GM12891 (cell line): ENCODE results near the gene PTPRCAP.

Source experiments
- POLR2A ChIP-seq: IDR thresholded peaks from 2 replicates; pipeline ENCODE4 v1.6.1; 2011; ENCODE audit warnings: low read depth, low read length, control low read depth
- POLR2AphosphoS5 ChIP-seq: IDR thresholded peaks from 2 replicates; pipeline ENCODE4 v1.6.1; 2011; ENCODE audit warnings: low read depth, low read length, control low read depth
- POU2F2 ChIP-seq: IDR thresholded peaks from 2 replicates; pipeline ENCODE4 v1.6.1; 2011; ENCODE audit warnings: low read depth, mild to moderate bottlenecking, control low read depth, low read length, moderate library complexity
- SPI1 ChIP-seq: IDR thresholded peaks from 2 replicates; pipeline ENCODE4 v1.6.1; 2011; ENCODE audit warnings: low read depth, low read length, control low read depth
- TAF1 ChIP-seq: IDR thresholded peaks from 2 replicates; pipeline ENCODE4 v1.6.1; 2011; ENCODE audit warnings: low read depth, low read length, control low read depth

DNA sequence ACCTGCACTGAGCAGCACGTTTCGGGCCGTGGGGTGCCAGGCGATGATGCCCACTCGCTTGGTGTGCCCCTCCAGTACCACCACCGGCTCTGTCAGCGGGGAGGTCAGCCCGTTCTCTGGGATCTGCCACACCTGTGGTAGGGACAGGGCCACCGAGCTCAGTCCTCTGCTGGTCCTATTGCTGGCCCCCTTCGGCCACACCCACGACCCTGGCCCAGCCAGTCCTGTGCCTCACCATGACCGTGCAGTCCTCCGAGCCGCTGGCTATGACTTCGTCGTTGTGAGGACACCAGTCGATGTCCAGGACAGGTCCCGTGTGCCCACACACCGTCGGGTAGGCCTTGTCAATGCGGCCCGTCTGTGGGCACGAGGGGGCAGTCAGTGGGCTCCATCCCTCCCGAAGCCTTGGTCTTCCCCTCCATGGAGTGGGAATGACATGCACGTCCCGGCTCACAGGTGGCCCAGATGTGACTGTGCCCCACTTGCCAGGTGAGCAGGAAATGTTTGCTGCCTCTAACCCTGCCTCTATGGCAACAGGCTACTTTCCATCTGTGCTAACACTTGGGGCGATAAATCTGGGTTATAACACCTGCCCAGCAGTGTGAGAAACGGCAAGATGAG is 4.4 kb upstream of the PTPRCAP start:
- TF ChIP-seq POLR2A: no peak
- TF ChIP-seq SPI1: no peak
- 0 out of 2 replicates have a peak, but pooled peaks have one; percentile 54 for TF ChIP-seq POLR2AphosphoS5
- no peak for TF ChIP-seq TAF1
- no peak; the same call in 1 of the 2 replicates for TF ChIP-seq POU2F2
